ENCODE measurements around the gene NYNRIN.
"Not testable (repeated sequence)": the region's sequence is repeated elsewhere in the genome, so short reads cannot be mapped to it uniquely, and the experiment has no call there.

Gene NYNRIN

DNA sequence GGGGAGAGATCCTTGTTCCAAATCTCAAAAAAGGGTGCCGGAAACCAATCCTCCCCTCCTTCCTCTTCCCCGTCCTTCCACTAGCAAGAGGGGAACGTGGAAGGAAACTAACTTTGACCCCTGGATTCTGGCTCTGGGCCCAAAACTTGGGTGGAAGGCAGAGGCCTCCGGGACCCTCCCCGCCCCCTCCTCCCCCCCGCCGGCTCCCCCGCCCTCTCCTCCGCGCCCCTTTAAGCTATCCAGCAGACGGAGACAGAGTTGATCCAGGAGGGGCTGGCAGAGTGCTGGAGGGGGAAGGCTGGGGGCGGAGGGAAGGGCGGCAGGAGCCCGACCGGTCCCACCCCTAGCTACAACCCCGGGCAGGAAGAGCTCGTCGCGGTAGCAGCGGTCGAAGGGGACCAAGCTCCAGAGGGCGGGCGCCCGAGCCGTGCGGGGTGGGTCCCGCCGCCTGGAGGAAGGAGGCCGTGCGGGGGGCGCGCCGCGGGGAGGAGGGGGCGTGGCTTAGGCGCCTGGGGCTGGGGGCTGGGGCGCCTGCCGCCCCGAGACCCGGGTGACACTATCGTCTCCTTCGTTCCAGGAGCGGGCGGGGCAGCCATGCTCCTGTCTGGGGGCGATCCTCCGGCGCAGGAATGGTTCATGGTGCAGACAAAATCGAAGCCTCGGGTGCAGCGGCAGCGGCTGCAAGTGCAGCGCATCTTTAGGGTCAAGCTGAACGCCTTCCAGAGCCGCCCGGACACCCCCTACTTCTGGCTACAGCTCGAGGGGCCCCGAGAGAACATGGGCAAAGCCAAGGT lies at the start of gene NYNRIN:
Gene NYNRIN (plus strand): TSS at position 351 of the 794 bp plus-strand sequence. CDS start 244 bp downstream, at position 595.
- H3K27me3 ChIP-seq, result no peaks in the 10 kb centered on the region
- peak within 1 kb of the TSS; percentile 80 for H3K9ac ChIP-seq
- H3K4me2 ChIP-seq, result peak within 1 kb of the TSS; percentile 99
- peaks cover 38% of the 10 kb centered on the region for H4K20me1 ChIP-seq
- no peaks in the 10 kb centered on the region for H3K9me3 ChIP-seq
- no peak for TF ChIP-seq Cebpa-rat (IDR thresholded peaks at IDR 0.05)
- H3K36me3 ChIP-seq, result peaks cover 17% of the 10 kb centered on the region
- H3K4me3 ChIP-seq, result peak within 1 kb of the TSS; percentile 77
- H3K4me1 ChIP-seq, result peaks cover 78% of the 10 kb centered on the region
- peak within 1 kb of the TSS; percentile 78 for H3K27ac ChIP-seq

GRCh38 chr14:24349742-24350141 lies 49.1 kb upstream of the NYNRIN start:
- Histone ChIP-seq H4K20me1 (no peaks in the 10 kb centered on the region), H3K27ac (no peak overlapping the region), H3K4me1 (no peaks in the 10 kb centered on the region; the same call in 1 of the 2 replicates), H3K9ac (no peak overlapping the region), H3K36me3 (no peaks in the 10 kb centered on the region), H3K4me3 (no peak overlapping the region), H3K27me3 (no peaks in the 10 kb centered on the region), H3K9me3 (no peaks in the 10 kb centered on the region), H3K4me2 (no peak overlapping the region)
- no peak for TF ChIP-seq Cebpa-rat (IDR thresholded peaks at IDR 0.05)

GRCh38 chr14:24351517-24351916 lies 47.3 kb upstream of the NYNRIN start:
- no peak overlapping the region for H3K4me2 ChIP-seq
- TF ChIP-seq Cebpa-rat (IDR thresholded peaks at IDR 0.05), result no peak
- no peak overlapping the region for H3K9ac ChIP-seq
- H4K20me1 ChIP-seq, result no peaks in the 10 kb centered on the region
- no peaks in the 10 kb centered on the region; the same call in 1 of the 2 replicates for H3K4me1 ChIP-seq
- no peaks in the 10 kb centered on the region for H3K36me3 ChIP-seq
- no peaks in the 10 kb centered on the region for H3K9me3 ChIP-seq
- no peaks in the 10 kb centered on the region for H3K27me3 ChIP-seq
- H3K27ac ChIP-seq, result no peak overlapping the region
- H3K4me3 ChIP-seq, result no peak overlapping the region

- Histone ChIP-seq H4K20me1 (no peaks in the 10 kb centered on the region), H3K36me3 (no peaks in the 10 kb centered on the region), H3K9me3 (no peaks in the 10 kb centered on the region), H3K4me1 (no peaks in the 10 kb centered on the region; the same call in 1 of the 2 replicates), H3K9ac (no peak overlapping the region), H3K27ac (no peak overlapping the region), H3K27me3 (no peaks in the 10 kb centered on the region), H3K4me3 (no peak overlapping the region), H3K4me2 (no peak overlapping the region)
- TF ChIP-seq Cebpa-rat (IDR thresholded peaks at IDR 0.05), result no peak
These were observed 45.0 kb upstream of the NYNRIN start for GRCh38 chr14:24353559-24354481.

DNA sequence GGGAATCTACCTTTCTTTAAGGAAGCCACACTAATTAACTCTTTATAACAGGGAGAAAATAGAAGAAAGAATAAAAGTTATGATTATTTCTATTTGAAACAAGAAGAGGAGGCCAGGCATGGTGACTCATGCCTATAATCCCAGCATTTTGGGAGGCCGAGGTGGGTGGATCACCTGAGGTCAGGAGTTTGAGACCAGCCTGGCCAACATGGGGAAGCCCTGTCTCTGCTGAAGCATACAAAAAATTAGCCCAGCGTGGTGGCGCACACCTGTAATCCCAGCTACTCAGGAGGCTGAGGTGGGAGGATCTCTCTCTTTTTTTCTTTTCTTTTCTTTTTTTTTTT lies 44.3 kb upstream of the NYNRIN start:
- H3K4me2 ChIP-seq, H3K27ac ChIP-seq: not testable (repeated sequence)

DNA sequence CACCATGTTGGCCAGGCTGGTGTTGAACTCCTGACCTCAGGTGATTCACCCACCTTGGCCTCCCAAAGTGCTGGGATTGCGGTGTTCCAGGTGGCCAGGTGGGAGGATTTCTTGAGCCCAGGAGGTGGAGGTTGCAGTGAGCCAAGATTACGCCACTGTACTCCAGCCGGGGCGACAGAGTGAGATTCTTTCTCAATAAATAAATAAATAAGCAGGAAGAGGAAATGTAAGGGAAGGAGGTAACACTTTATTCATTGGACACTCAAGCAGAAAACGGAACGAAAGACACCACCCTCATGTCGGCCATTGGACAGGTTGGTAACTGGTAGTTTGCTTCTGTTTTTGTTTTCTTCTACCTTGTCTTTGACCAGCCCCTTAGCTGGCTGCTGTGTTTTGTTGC lies 43.8 kb upstream of the NYNRIN start:
- Histone ChIP-seq H3K4me3 (no peak overlapping the region), H3K27me3 (no peaks in the 10 kb centered on the region), H3K4me1 (no peaks in the 10 kb centered on the region), H3K36me3 (no peaks in the 10 kb centered on the region), H3K9ac (no peak overlapping the region), H3K9me3 (no peaks in the 10 kb centered on the region), H3K4me2 (no peak overlapping the region), H3K27ac (no peak overlapping the region), H4K20me1 (no peaks in the 10 kb centered on the region)
- no peak for TF ChIP-seq Cebpa-rat (IDR thresholded peaks at IDR 0.05)

More for the DNA sequence above, 44.3 kb upstream of the NYNRIN start:
- not testable (repeated sequence) for H3K9ac ChIP-seq, H3K36me3 ChIP-seq, H4K20me1 ChIP-seq, H3K4me1 ChIP-seq, H3K4me3 ChIP-seq, H3K9me3 ChIP-seq, H3K27me3 ChIP-seq

GRCh38 chr14:24356208-24356607 lies 42.6 kb upstream of the NYNRIN start:
- Histone ChIP-seq H3K4me1 (no peaks in the 10 kb centered on the region), H3K27me3 (no peaks in the 10 kb centered on the region), H3K36me3 (no peaks in the 10 kb centered on the region), H3K27ac (no peak overlapping the region), H3K4me3 (no peak overlapping the region), H3K9me3 (no peaks in the 10 kb centered on the region), H4K20me1 (no peaks in the 10 kb centered on the region), H3K9ac (no peak overlapping the region), H3K4me2 (no peak overlapping the region)
- TF ChIP-seq Cebpa-rat (IDR thresholded peaks at IDR 0.05), result no peak

DNA sequence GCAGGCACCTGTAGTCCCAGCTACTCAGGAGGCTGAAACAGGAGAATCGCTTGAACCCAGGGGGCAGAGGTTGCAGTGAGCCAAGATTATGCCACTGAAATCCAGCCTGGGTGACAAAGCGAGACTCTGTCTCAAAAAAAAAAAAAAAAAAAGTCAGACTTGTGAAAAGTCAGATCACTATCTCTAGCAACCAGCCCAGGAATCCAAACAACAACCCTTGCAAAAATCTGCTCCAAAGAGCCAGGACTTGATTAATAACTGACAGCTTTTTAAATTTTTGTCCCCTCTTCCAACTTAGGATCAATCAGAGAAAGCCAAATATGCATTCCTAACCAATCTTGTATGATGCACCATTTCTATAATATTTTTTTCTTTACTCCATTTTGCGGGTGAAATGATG lies 38.5 kb upstream of the NYNRIN start:
- Histone ChIP-seq H3K27me3 (no peaks in the 10 kb centered on the region), H3K4me3 (no peak overlapping the region), H4K20me1 (no peaks in the 10 kb centered on the region), H3K27ac (no peak overlapping the region), H3K9me3 (no peaks in the 10 kb centered on the region), H3K9ac (no peak overlapping the region), H3K36me3 (no peaks in the 10 kb centered on the region), H3K4me1 (peaks cover 5% of the 10 kb centered on the region), H3K4me2 (no peak overlapping the region)
- TF ChIP-seq Cebpa-rat (IDR thresholded peaks at IDR 0.05), result no peak

GRCh38 chr14:24361326-24361725 lies 37.5 kb upstream of the NYNRIN start:
- Histone ChIP-seq H3K36me3 (no peaks in the 10 kb centered on the region), H3K27me3 (no peaks in the 10 kb centered on the region)
- no peak for TF ChIP-seq Cebpa-rat (IDR thresholded peaks at IDR 0.05)

More at GRCh38 chr14:24361326-24361725, 37.5 kb upstream of the NYNRIN start:
- Histone ChIP-seq H3K9me3 (no peaks in the 10 kb centered on the region), H3K4me3 (no peak overlapping the region), H3K9ac (no peak overlapping the region), H3K4me1 (peaks cover 14% of the 10 kb centered on the region), H3K4me2 (no peak overlapping the region), H4K20me1 (no peaks in the 10 kb centered on the region), H3K27ac (no peak overlapping the region)

Measured in BLaER1 (cell line).